GM12891 (cell line): ENCODE results near the gene ARHGAP19.

Source experiments
- POLR2A ChIP-seq: IDR thresholded peaks from 2 replicates; pipeline ENCODE4 v1.6.1; 2011; ENCODE audit warnings: low read depth, low read length, control low read depth
- TAF1 ChIP-seq: IDR thresholded peaks from 2 replicates; pipeline ENCODE4 v1.6.1; 2011; ENCODE audit warnings: low read depth, low read length, control low read depth

DNA sequence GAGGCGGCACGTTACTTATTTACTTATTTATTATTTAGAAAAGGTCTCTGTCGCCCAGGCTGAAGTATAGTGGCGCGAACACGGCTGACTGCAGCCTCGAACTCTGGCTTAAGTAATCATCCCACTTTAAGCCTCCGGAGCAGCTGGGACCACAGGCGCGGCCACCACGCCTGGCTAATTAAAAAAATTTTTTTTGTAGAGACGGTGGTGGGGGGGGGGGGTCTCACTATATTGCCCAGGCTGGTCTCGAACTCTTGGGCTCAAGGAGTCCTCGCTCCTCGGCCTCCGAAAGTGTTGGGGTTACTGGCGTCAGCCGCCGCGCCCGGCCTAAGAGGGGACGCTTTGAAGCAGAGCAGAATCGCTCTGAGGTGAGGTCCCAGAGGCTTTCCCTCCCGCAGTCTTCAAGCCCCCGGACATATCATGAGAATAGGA, 42.8 kb upstream of the ARHGAP19 start:
- no peak for TF ChIP-seq POLR2A
- no peak for TF ChIP-seq TAF1
